SK-N-SH treated with all-trans-retinoic acid at 6 μM for 48 hours (cell line): Measurements from ENCODE around the gene KCNA3.

Experiments used
- ATAC-seq: fragments of 200-7000 bp; cut with Tn5 transposase; 3 replicates; pipeline ENCODE4 v1.9.1; 2020; ENCODE audit warnings: mild to moderate bottlenecking, moderate library complexity
- ARNTL ChIP-seq: fragments of 450-650 bp; formaldehyde crosslinking; IDR thresholded peaks from 2 replicates; pipeline ENCODE4 v1.5.0; 2020; ENCODE audit warnings: low read depth, mild to moderate bottlenecking, moderate library complexity, borderline replicate concordance
- BACH2 ChIP-seq: fragments of 250-450 bp; sonication (Bioruptor Pico); IDR thresholded peaks from 2 replicates; pipeline ENCODE4 v1.9.0; 2021; ENCODE audit warnings: mild to moderate bottlenecking, borderline replicate concordance
- CSDC2 ChIP-seq: fragments of 250-450 bp; sonication (Bioruptor Pico); IDR thresholded peaks from 2 replicates; pipeline ENCODE4 v1.5.0; 2020; ENCODE audit warnings: mild to moderate bottlenecking, moderate library complexity
- ESRRG ChIP-seq: fragments of 250-450 bp; sonication (Bioruptor Pico); IDR thresholded peaks from 2 replicates; pipeline ENCODE4 v1.6.1; 2021; ENCODE audit warnings: mild to moderate bottlenecking
- GLIS3 ChIP-seq: fragments of 250-450 bp; sonication (Bioruptor Pico); IDR thresholded peaks from 2 replicates; pipeline ENCODE4 v1.5.0; 2020; ENCODE audit warnings: mild to moderate bottlenecking, moderate library complexity
- ISL1 ChIP-seq: fragments of 250-450 bp; sonication (Bioruptor Pico); IDR thresholded peaks from 2 replicates; pipeline ENCODE4 v2.1.2; 2022; ENCODE audit warnings: mild to moderate bottlenecking, moderate library complexity
- OSR1 ChIP-seq: fragments of 250-450 bp; sonication (Bioruptor Pico); IDR thresholded peaks from 2 replicates; pipeline ENCODE4 v1.8.0; 2022; ENCODE audit warnings: moderate library complexity, mild to moderate bottlenecking, inconsistent platforms
- PATZ1 ChIP-seq: fragments of 250-450 bp; sonication (Bioruptor Pico); IDR thresholded peaks from 2 replicates; pipeline ENCODE4 v1.8.0; 2020; ENCODE audit warnings: mild to moderate bottlenecking, moderate library complexity, borderline replicate concordance
- POU6F1 ChIP-seq: fragments of 250-450 bp; sonication (Bioruptor Pico); IDR thresholded peaks from 2 replicates; pipeline ENCODE4 v1.8.0; 2021; ENCODE audit warnings: low read depth, mild to moderate bottlenecking, moderate library complexity, borderline replicate concordance
- PPARA ChIP-seq: fragments of 250-450 bp; sonication (Bioruptor Pico); IDR thresholded peaks from 2 replicates; pipeline ENCODE4 v1.5.0; 2020; ENCODE audit warnings: mild to moderate bottlenecking, borderline replicate concordance
- RARB ChIP-seq: fragments of 250-450 bp; sonication (Bioruptor Pico); IDR thresholded peaks from 2 replicates; pipeline ENCODE4 v1.8.0; 2021; ENCODE audit warnings: mild to moderate bottlenecking, moderate library complexity
- SNAI2 ChIP-seq: fragments of 250-450 bp; sonication (Bioruptor Pico); IDR thresholded peaks from 2 replicates; pipeline ENCODE4 v1.5.0; 2020; ENCODE audit warnings: mild to moderate bottlenecking, moderate library complexity
- TCF4 ChIP-seq: fragments of 250-450 bp; sonication (Bioruptor Pico); IDR thresholded peaks from 2 replicates; pipeline ENCODE4 v1.8.0; 2021; ENCODE audit warnings: mild to moderate bottlenecking, moderate library complexity, borderline replicate concordance
- TOX ChIP-seq: fragments of 250-450 bp; sonication (Bioruptor Pico); IDR thresholded peaks from 2 replicates; pipeline ENCODE4 v1.8.0; 2021; ENCODE audit warnings: mild to moderate bottlenecking, moderate library complexity, borderline replicate concordance
- ZC3H10 ChIP-seq: fragments of 250-450 bp; sonication (Bioruptor Pico); IDR thresholded peaks from 2 replicates; pipeline ENCODE4 v1.5.1; 2021; ENCODE audit warnings: mild to moderate bottlenecking, moderate library complexity
- ZFP3 ChIP-seq: fragments of 250-450 bp; sonication (Bioruptor Pico); IDR thresholded peaks from 2 replicates; pipeline ENCODE4 v1.5.0; 2020; ENCODE audit warnings: mild to moderate bottlenecking, moderate library complexity
- ZFP30 ChIP-seq: fragments of 450-650 bp; formaldehyde crosslinking; IDR thresholded peaks from 2 replicates; pipeline ENCODE4 v1.5.0; 2022; ENCODE audit warnings: mild to moderate bottlenecking, moderate library complexity
- ZNF565 ChIP-seq: fragments of 450-650 bp; formaldehyde crosslinking; conservative IDR thresholded peaks from 2 replicates; pipeline ENCODE4 v1.5.0; 2020; ENCODE audit warnings: low read depth, mild to moderate bottlenecking, moderate library complexity
- ZNF70 ChIP-seq: fragments of 450-650 bp; formaldehyde crosslinking; IDR thresholded peaks from 2 replicates; pipeline ENCODE4 v1.5.0; 2020; ENCODE audit warnings: mild to moderate bottlenecking, moderate library complexity
- ZNF8 ChIP-seq: fragments of 450-650 bp; formaldehyde crosslinking; IDR thresholded peaks from 2 replicates; pipeline ENCODE4 v1.5.0; 2020; ENCODE audit warnings: mild to moderate bottlenecking, moderate library complexity
- TF ChIP-seq, protein P1 (sequence below): fragments of 250-450 bp; sonication (Bioruptor Pico); IDR thresholded peaks from 2 replicates; pipeline ENCODE4 v1.5.0; 2020; ENCODE audit warnings: mild to moderate bottlenecking, moderate library complexity
- TF ChIP-seq, protein P2 (sequence below): fragments of 250-450 bp; sonication (Bioruptor Pico); IDR thresholded peaks from 2 replicates; pipeline ENCODE4 v1.5.1; 2020; ENCODE audit warnings: low read depth, mild to moderate bottlenecking, moderate library complexity

The KCNA3 gene

DNA sequence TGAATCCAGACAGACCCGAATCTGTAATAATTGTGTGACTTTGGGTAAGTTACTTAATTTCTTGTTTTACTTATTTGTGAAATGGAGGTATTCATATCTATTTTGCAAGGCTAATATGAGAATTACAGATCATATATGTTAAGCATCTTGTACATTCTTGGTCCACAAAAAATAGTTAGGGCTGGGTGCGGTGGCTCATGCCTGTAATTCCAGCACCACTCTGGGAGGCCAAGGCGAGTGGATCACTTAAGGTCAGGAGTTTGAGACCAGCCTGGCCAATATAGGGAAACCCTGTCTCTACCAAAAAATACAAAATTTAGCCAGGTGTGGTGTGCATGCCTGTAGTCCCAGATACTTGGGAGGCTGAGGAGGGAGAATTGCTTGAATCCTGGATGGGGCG, 22.9 kb upstream of the KCNA3 start:
- TF ChIP-seq, protein P1, sequence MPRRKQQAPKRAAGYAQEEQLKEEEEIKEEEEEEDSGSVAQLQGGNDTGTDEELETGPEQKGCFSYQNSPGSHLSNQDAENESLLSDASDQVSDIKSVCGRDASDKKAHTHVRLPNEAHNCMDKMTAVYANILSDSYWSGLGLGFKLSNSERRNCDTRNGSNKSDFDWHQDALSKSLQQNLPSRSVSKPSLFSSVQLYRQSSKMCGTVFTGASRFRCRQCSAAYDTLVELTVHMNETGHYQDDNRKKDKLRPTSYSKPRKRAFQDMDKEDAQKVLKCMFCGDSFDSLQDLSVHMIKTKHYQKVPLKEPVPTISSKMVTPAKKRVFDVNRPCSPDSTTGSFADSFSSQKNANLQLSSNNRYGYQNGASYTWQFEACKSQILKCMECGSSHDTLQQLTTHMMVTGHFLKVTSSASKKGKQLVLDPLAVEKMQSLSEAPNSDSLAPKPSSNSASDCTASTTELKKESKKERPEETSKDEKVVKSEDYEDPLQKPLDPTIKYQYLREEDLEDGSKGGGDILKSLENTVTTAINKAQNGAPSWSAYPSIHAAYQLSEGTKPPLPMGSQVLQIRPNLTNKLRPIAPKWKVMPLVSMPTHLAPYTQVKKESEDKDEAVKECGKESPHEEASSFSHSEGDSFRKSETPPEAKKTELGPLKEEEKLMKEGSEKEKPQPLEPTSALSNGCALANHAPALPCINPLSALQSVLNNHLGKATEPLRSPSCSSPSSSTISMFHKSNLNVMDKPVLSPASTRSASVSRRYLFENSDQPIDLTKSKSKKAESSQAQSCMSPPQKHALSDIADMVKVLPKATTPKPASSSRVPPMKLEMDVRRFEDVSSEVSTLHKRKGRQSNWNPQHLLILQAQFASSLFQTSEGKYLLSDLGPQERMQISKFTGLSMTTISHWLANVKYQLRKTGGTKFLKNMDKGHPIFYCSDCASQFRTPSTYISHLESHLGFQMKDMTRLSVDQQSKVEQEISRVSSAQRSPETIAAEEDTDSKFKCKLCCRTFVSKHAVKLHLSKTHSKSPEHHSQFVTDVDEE (CRISPR knock-in tag) = no peak
- TF ChIP-seq GLIS3 (CRISPR knock-in tag) (no peak), RARB (CRISPR knock-in tag) (no peak), ZNF8 (CRISPR knock-in tag) (no peak), CSDC2 (CRISPR knock-in tag) (no peak), ZFP30 (CRISPR knock-in tag) (no peak)
- TF ChIP-seq, protein P2, sequence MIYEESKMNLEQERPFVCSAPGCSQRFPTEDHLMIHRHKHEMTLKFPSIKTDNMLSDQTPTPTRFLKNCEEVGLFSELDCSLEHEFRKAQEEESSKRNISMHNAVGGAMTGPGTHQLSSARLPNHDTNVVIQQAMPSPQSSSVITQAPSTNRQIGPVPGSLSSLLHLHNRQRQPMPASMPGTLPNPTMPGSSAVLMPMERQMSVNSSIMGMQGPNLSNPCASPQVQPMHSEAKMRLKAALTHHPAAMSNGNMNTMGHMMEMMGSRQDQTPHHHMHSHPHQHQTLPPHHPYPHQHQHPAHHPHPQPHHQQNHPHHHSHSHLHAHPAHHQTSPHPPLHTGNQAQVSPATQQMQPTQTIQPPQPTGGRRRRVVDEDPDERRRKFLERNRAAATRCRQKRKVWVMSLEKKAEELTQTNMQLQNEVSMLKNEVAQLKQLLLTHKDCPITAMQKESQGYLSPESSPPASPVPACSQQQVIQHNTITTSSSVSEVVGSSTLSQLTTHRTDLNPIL (CRISPR knock-in tag) = no peak
- no peak for ATAC-seq

DNA sequence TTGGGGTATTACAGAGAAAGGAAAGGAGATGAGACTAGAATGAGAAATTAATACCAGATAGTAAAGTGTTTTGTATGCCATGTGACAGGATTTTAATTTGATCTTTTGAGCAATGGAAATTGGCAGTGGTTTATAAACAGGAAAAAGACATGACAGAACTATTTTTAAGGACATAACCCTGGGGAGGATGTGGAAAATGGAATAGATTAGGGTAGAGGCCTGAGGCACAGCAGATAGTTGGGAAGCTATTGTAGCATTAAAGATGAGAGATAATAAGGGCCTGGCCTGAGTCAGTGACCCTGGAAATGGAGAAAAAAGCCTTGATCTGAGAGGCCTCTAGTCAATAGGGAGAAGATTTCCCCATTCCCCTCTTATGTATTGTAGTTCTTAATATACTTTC, 22.1 kb upstream of the KCNA3 start:
- TF ChIP-seq GLIS3 (CRISPR knock-in tag) (no peak), CSDC2 (CRISPR knock-in tag) (no peak), ZC3H10 (CRISPR knock-in tag) (no peak), PPARA (CRISPR knock-in tag) (no peak), ISL1 (CRISPR knock-in tag) (no peak), ZNF70 (CRISPR knock-in tag) (no peak), TOX (CRISPR knock-in tag) (no peak), POU6F1 (CRISPR knock-in tag) (no peak), ZFP3 (no peak), SNAI2 (CRISPR knock-in tag) (no peak), PATZ1 (CRISPR knock-in tag) (no peak)
- no peak for ATAC-seq

GRCh38 chr1:110690709-110691365, 16.1 kb upstream of the KCNA3 start:
- no peak for ATAC-seq
- TF ChIP-seq ZNF8 (CRISPR knock-in tag) (no peak), TCF4 (CRISPR knock-in tag) (no peak), TOX (CRISPR knock-in tag) (no peak), ZNF70 (CRISPR knock-in tag) (no peak), ZC3H10 (CRISPR knock-in tag) (no peak), OSR1 (no peak), BACH2 (no peak), RARB (CRISPR knock-in tag) (no peak), POU6F1 (CRISPR knock-in tag) (no peak), PPARA (CRISPR knock-in tag) (no peak), CSDC2 (CRISPR knock-in tag) (no peak), GLIS3 (CRISPR knock-in tag) (no peak), ZNF565 (no peak), ZFP30 (CRISPR knock-in tag) (no peak), ESRRG (CRISPR knock-in tag) (no peak), ARNTL (no peak), ZFP3 (no peak)
- TF ChIP-seq, protein P1 (CRISPR knock-in tag) = no peak
- TF ChIP-seq, protein P2 (CRISPR knock-in tag) = no peak
